NCI-H446 (cell line): ENCODE measurements around the gene ETF1.
"Not testable (repeated sequence)": the region's sequence is repeated elsewhere in the genome, so short reads cannot be mapped to it uniquely, and the experiment has no call there.

Experiments used
- DNase-seq, 2 experiments: peaks; one replicate each; lab custom pipeline; 2025; lab: John Stamatoyannopoulos, UW

The ETF1 gene

DNA sequence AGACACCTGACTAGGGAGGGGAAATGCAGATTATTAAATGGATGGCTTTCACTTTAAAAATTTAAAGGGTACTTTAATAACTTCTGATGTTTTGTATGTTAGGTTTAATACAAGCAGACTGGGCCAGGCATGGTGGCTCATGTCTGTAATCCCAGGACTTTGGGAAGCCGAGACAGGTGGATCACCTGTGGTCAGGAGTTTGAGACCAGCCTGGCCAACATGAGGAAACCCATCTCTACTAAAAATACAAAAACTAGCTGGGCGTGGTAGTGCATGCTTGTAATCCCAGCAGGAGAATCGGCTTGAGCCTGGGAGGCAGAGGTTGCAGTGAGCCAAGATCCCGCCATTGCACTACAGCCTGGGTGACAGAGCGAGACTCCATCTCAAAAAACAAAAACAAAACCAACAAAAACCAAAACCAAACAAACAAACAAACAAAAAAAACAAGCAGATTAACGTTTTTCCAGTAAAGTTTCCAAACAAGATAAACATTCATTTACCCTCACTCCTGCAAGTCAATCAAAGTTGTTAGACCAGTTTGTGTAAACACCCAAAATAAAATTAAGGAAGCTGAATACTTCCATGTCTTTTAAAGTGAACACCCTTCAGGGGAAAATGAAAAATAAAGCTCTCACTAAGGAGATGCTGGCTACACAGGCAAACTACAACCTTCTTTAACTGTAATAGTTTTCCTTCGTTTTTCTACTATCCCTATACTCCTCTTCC lies 14.1 kb downstream of the ETF1 start:
- DNase-seq, result no peak

DNA sequence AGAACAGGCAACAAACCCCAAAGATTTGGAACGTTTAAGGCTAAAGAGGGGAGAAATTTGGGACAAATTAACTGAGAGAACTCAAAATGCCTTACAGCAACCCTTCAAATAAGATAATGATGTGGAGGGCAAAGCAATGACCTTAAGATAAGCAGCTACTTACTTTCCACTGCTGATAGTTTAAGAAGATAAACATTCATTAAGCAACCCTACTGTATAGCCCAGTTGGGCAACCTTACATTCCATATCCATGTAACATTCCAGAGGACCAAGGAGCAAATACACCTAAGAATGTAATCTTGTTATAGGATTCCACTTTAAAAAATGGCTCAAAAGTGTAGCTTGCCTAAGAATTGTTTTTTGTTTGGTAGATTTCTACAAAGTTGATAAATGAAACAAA lies 14.8 kb downstream of the ETF1 start:
- no peak for DNase-seq

- no peak for DNase-seq
Measured at GRCh38 chr5:138527170-138527569, 15.9 kb downstream of the ETF1 start.

- no peak for DNase-seq
Measured at GRCh38 chr5:138523406-138523805, 19.6 kb downstream of the ETF1 start.

- no peak for DNase-seq
Measured at GRCh38 chr5:138520971-138521370, 22.1 kb downstream of the ETF1 start.

DNA sequence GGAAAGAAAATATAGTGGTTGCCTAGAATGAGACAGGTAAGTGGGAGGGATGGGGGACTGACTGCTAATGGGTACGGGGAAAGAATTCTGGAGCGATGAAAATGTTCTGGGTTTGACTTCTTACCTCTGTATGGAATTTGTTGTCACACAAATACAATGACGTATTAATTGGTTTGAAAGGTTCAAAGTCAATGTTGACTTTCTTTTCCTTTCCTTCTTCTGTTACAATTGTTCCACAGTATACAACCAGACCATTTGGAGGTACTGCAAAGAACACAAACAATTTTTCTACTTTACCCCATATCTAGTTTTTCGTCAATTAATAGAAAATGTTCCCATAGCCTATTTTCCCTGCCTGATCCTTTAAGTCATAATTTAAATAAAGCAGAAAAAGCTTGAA lies 25.6 kb downstream of the ETF1 start:
- no peak for DNase-seq

GRCh38 chr5:138515556-138516245 lies 27.3 kb downstream of the ETF1 start:
- DNase-seq, result no peak

DNA sequence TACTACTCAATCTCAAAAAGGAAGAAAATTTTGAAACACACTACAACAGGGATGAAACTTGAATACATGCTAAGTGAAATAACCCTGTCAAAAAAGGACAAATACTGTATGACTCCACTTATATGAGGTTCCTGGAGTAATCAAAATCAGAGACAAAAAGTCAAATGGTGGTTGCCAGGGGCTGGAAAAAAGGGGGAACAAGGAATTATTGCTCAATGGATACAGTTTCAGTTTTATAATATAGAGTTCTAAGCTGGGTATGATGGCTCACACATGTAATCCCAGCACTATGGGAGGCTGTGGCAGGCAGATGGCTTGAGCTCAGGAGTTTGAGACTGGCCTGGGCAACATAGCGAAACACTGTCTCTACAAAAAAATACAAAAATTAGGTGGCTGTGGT lies 29.0 kb downstream of the ETF1 start:
- DNase-seq, result no peak

DNA sequence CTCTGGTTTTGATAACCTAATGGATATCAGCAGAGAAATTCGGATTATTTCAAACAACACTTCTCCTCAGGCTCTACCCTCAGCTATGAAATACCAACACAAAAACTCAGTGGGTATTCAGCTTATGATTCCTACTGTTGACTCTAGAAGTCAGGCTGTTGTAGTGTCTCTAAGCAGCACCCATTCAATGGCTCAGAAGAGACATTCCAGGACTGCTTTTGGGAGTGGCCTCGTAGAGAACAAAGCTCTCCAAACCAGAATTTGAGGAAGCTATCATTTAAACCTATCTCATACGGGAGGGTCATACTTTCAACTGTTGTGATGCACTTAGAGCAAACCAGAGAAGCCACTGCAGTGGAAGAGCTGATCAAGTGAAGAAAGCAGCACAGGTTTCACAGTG lies 34.1 kb downstream of the ETF1 start:
- no peak for DNase-seq

DNA sequence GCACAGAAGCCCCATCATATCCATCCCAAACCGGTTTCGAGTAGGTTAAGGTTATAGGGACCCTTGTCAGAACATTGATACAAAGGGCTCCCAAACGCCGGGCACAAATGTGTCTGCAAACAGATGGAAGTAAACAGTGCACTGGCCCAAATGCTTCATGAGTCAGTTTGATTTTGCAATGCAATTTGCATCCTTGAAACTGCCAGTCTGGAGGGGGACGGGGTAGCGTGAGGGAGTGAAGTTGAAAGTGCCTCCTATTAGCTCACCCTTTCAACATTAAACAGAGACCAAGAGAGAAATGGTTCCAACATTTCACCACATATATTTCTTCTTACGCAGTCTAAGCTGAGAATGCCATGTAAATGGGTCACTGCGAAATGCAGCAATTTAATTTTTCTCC lies 35.6 kb downstream of the ETF1 start:
- not testable (repeated sequence) for DNase-seq

GRCh38 chr5:138506370-138507306 lies 36.4 kb downstream of the ETF1 start:
- DNase-seq, result no peak

GRCh38 chr5:138504799-138505198 lies 38.2 kb downstream of the ETF1 start:
- peak; percentile 69 to 92 for DNase-seq

- DNase-seq, result peak; percentile 48 to 65
Measured at GRCh38 chr5:138503487-138504270, 39.4 kb downstream of the ETF1 start.

DNA sequence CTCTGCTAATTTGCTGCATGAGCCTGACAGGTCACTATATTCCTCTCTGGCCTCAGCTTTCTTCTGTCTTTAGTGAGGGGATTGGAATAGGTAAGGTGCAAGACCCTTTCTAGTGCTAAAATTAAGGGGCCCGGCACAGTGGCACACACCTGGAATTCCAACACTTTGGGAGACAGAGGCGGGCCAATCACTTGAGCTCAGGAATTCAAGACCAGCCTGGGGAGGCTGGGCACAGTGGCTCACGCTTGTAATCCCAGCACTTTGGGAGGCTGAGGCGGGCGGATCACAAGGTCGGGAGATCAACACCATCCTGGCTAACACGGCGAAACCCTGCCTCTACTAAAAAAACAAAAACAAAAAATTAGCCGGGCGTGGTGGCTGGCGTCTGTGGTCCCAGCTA lies 40.5 kb downstream of the ETF1 start:
- no peak for DNase-seq

- no peak for DNase-seq
Measured at GRCh38 chr5:138502121-138502520, 40.9 kb downstream of the ETF1 start.

DNA sequence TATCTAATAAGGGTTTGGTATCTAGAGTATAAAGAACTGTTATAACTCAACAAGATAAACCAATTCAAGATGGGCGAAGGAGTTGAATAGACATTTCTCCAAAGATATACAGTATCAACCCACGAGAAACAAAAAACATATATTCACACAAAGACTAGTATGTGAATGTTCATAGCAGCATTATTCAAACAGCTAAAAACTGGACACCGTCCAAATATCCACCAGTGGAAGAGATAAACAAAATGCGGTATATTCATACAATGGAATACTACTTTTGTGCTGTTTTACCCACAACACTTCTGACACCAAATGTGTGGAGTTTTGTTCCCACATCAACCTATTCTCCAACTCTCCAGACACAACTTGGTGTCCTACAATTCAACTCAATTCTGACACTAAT lies 44.7 kb downstream of the ETF1 start:
- no peak for DNase-seq

- no peak for DNase-seq
Measured at GRCh38 chr5:138495351-138495750, 47.7 kb downstream of the ETF1 start.

DNA sequence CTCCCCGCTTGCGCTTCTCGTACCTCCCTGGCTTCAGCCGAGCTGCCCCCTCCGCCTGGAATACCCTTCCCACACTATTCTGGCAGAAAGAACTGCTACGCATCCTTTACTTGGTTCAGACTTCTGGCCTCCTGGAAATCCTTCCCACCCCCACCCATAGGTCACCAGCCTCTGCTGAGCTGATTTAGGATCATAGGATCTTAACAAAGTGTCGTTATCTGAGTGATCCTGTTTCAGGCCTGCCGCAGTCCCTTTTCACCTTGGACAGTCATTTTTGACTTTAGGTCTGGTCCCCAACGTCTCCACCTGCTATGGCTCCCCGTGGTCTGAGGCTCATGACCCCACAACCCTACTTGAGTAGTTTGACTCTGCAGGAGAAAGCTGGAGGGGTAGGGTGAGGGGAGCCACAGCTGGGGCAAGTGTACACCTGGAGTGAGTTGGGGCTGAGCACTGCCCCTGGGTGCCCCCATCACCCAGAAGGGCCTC lies 50.4 kb downstream of the ETF1 start:
- DNase-seq, result no peak

GRCh38 chr5:138491669-138492559 lies 51.1 kb downstream of the ETF1 start:
- peak; percentile 83 to 93 for DNase-seq

DNA sequence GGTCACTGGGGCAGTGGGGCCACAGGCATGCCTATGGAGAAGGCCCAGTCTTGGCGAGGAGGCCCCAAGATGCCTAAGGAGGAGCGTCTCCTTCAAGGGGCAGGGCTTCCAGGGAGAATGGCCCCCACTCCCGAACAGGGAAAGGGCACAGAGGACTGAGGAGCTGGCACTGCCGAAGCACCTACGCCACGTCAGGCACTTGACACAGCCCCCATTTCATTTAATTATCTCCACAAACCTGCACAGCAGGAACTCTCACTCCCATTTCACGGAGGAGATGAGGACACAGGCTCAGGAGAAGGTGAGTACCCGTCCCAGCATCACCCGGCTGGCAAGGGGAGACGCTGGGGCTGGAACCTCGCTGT lies 51.8 kb downstream of the ETF1 start:
- no peak for DNase-seq
